Brain microvascular endothelial cell (primary cell): ENCODE results near the gene EP400.

Source experiments
- DNase-seq: peaks from one replicate; pipeline ENCODE4 v3.0.0-alpha.2; 2020
- H3K27ac ChIP-seq: fragments of 250-450 bp; sonication (Bioruptor Pico); 2 replicates; pipeline ENCODE4 v1.5.1; 2020; ENCODE audit warnings: mild to moderate bottlenecking, moderate library complexity
- H3K27me3 ChIP-seq: fragments of 250-450 bp; sonication (Bioruptor Pico); replicated peaks from 2 replicates; pipeline ENCODE4 v1.5.1; 2020; ENCODE audit warnings: mild to moderate bottlenecking
- H3K36me3 ChIP-seq: fragments of 250-450 bp; sonication (Bioruptor Pico); replicated peaks from 2 replicates; pipeline ENCODE4 v1.5.1; 2020; ENCODE audit warnings: mild to moderate bottlenecking
- H3K4me3 ChIP-seq: 2 replicates; pipeline ENCODE4 v1.5.1; 2011; ENCODE audit warnings: low read depth, mild to moderate bottlenecking, control low read depth, low read length, moderate library complexity
- in situ Hi-C: cut with HindIII; loops from 2 replicates; pipeline ENCODE4 v1.10.0; 2017; ENCODE audit warnings: low sequenced_read_pairs, low pct_ligation_motif_present
- TF ChIP-seq, protein P1 (sequence below): IDR thresholded peaks from 2 replicates; pipeline ENCODE4 v1.5.1; 2011; ENCODE audit warnings: low read depth, mild to moderate bottlenecking, moderate library complexity, low read length, control low read depth, inconsistent platforms; ENCODE audit errors: missing control alignments

EP400 gene

DNA sequence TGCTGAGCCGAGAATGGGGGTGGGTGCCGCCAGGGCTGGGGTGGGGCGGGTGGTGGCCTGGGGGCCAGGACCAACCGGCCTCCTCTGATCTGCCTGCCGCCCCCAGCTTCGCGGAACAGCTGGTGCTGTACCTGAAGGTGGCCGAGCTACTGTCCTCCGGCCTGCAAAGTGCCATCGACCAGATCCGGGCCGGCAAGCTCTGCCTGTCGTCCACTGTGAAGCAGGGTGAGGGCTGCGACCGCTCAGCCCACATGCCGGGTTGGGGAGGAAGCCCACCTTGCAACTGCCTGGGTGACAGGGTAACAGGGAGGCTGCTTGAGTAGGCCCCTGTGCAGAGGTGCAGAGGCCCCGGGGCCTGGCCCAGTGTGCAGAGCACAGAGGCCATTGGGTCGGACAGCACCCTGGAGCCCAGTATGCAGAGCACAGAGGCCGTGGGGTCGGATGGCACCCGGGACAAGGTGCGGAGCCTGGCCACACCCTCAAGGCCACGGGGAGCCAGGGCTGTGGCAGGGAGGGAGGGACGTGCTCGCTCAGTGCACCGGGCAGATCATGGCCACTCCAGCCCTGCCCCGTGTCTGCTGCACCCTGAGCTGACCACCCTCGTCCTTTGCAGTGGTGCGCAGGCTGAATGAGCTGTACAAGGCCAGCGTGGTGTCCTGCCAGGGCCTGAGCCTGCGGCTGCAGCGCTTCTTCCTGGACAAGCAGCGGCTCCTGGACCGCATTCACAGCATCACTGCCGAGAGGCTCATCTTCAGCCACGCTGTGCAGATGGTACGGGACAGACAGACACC lies 30.2 kb upstream of the EP400 start:
- in situ Hi-C loops, result no loop called here
- peaks cover 40% of the 10 kb centered on the region for H3K36me3 ChIP-seq
- TF ChIP-seq, protein P1, sequence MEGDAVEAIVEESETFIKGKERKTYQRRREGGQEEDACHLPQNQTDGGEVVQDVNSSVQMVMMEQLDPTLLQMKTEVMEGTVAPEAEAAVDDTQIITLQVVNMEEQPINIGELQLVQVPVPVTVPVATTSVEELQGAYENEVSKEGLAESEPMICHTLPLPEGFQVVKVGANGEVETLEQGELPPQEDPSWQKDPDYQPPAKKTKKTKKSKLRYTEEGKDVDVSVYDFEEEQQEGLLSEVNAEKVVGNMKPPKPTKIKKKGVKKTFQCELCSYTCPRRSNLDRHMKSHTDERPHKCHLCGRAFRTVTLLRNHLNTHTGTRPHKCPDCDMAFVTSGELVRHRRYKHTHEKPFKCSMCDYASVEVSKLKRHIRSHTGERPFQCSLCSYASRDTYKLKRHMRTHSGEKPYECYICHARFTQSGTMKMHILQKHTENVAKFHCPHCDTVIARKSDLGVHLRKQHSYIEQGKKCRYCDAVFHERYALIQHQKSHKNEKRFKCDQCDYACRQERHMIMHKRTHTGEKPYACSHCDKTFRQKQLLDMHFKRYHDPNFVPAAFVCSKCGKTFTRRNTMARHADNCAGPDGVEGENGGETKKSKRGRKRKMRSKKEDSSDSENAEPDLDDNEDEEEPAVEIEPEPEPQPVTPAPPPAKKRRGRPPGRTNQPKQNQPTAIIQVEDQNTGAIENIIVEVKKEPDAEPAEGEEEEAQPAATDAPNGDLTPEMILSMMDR, result no peak
- no peak for DNase-seq
- H3K27me3 ChIP-seq, result no peaks in the 10 kb centered on the region
- H3K27ac ChIP-seq, result no peak overlapping the region
- no peak overlapping the region for H3K4me3 ChIP-seq

DNA sequence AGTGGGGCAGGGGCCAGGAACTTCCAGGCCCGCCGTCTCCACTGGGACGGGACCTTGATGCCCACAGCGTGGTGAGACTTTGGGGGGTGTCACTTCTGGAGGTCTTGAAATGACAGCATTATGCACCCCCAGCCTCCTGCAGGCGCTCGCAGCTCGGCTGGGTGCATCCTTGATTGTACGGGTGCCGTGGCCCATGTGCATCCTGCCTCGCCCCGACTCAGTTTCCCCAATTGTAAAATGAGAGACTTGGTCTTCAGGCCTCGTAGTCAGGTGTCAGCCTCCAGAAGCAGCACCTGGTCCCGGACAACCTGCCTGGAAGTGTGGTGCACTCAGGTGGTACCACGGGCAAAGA lies 29.6 kb upstream of the EP400 start:
- no peak for DNase-seq
- Histone ChIP-seq H3K27ac (no peak overlapping the region), H3K4me3 (no peak overlapping the region), H3K27me3 (no peaks in the 10 kb centered on the region), H3K36me3 (peaks cover 35% of the 10 kb centered on the region)
- in situ Hi-C loops, result no loop called here
- TF ChIP-seq, protein P1, result no peak

DNA sequence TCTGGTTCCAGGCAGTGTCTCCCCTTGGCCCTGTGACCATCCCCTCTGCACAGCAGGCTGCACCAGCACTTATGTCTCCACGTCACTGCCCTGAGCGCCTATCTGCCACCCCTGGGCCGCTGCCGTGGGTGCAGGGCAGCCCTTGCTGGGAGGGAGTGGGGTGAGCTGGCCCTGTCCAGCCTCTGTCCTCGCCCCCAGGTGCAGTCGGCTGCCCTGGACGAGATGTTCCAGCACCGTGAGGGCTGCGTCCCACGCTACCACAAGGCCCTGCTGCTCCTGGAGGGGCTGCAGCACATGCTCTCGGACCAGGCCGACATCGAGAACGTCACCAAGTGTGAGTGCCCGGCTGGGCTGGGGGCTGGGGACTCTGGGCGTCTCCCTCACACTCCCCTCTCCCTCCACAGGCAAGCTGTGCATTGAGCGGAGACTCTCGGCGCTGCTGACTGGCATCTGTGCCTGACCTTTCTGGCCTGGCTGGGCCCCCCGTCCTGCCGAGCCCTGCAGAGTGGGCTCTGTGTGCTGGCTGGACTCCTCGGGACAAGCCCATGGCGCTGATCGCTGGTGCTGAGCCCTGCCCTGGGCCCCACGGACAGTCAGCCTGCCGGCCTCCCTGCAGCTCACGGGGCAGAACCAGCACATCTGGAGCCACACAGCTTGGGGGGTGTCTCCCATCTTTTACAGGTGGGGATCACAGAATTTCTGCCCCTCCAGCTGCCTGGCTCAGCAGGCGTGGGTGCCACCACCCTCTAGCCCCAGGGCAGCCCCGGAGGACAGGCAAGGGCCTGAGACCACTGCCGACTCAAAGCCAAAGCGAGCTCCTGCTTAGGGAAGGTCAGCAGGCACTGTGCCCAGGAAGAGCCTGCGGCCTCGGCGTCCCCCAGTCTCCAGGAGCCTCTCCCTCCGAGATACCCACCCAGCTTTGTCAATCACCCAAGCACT lies 28.6 kb upstream of the EP400 start:
- Histone ChIP-seq H3K4me3 (no peak overlapping the region), H3K27ac (no peak overlapping the region), H3K27me3 (no peaks in the 10 kb centered on the region), H3K36me3 (peaks cover 26% of the 10 kb centered on the region)
- in situ Hi-C loops, result no loop called here
- DNase-seq, result no peak
- TF ChIP-seq, protein P1, result no peak

DNA sequence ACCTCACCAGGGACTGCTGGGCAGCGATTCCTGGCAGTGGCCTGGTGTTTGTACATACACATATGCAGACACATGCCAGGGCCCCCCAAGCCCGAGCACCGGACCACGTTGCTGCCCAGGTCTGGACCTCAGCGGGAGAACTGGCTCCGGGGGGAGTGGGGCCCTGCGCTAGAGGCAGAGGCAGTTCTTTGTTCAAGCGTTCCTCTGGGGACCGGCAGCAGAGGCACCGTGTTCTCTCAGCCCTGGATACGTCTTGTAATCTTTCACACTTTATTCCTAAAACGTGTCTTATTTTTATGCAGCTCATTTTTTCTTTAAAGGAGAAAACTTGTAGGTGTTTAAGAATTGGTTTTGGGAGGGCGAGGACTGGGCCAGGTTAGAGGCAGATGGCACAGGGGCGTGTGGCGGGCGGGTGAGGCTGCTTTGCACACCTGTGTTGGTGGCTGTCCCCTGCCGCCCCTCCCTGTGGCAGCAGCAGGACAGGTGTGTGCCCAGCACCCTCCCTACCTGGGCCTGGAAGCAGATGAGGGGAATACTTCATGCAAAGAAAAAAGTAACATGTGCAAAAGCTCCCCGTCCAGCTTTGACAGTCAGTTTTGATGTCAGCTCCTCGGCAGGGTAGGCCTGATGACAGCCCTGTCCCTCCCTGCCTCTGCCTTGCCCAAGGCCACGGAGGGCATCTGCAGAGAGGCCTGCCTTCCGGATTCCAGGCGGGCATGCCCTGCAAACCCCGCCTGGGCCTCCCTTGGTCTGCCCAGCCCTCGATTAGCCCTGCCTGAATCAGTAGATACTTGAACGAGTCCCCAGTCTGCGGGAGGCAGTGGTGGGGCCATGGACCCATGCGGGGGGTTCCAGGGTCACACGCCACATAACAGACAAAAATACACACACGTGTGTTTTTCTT lies 27.6 kb upstream of the EP400 start:
- peaks cover 20% of the 10 kb centered on the region for H3K36me3 ChIP-seq

DNA sequence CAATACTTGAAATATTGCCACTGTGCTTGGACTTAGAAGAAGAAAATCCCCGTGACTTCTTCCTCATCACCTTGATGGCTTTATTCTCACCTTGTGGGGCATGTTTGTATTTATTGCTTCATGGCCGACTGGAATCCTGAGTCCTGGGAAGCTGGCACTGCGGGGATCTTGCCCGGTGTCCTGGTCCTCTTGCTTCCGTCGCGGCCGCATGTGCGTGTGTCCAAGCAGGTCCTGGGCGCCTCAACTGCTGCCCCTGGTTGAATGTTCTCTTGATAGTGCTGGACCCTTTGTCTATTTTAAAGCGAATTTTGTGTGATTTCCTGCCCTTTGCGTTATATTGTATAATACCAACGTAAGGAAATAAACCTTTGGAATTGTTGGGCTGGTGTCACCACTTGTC lies 27.0 kb upstream of the EP400 start:
- Histone ChIP-seq H3K27ac (no peak overlapping the region), H3K36me3 (peaks cover 20% of the 10 kb centered on the region), H3K27me3 (no peaks in the 10 kb centered on the region), H3K4me3 (no peak overlapping the region)
- DNase-seq, result no peak
- in situ Hi-C loops, result no loop called here
- TF ChIP-seq, protein P1, result no peak

More for the DNA sequence above, 27.6 kb upstream of the EP400 start:
- H3K4me3 ChIP-seq, result no peak overlapping the region
- no peak for DNase-seq
- H3K27me3 ChIP-seq, result no peaks in the 10 kb centered on the region
- TF ChIP-seq, protein P1, result no peak
- no peak overlapping the region for H3K27ac ChIP-seq
- in situ Hi-C loops, result no loop called here
